HG03039 (cell line): Measurements from ENCODE around the gene PSD4.

Experiments used
- ATAC-seq: cut with Tn5 transposase; IDR thresholded peaks from one replicate; pipeline ENCODE4 v1.9.1; 2021; ENCODE audit warnings: mild to moderate bottlenecking, moderate library complexity; ENCODE audit not compliant: unreplicated experiment

PSD4 gene

GRCh38 chr2:113167115-113167932, 6.4 kb upstream of the PSD4 start:
- ATAC-seq = no peak

- no peak for ATAC-seq
Observed at GRCh38 chr2:113167962-113168340, 5.8 kb upstream of the PSD4 start.

- no peak for ATAC-seq
Observed at GRCh38 chr2:113169002-113169530, 4.7 kb upstream of the PSD4 start.

GRCh38 chr2:113169586-113169985, 4.2 kb upstream of the PSD4 start:
- no peak for ATAC-seq

- ATAC-seq = no peak
Observed at GRCh38 chr2:113171334-113172075, 2.3 kb upstream of the PSD4 start.

GRCh38 chr2:113172721-113173541, 840 bp upstream of the PSD4 start:
- no peak for ATAC-seq

- no peak for ATAC-seq
Observed at GRCh38 chr2:113174376-113174750, 592 bp downstream of the PSD4 start.

- peak; percentile 52 for ATAC-seq
Observed at GRCh38 chr2:113175042-113175628, 1.4 kb downstream of the PSD4 start.

- no peak for ATAC-seq
Observed at GRCh38 chr2:113175736-113176695, 2.2 kb downstream of the PSD4 start.

GRCh38 chr2:113176696-113177355, 3.1 kb downstream of the PSD4 start:
- ATAC-seq = no peak

- no peak for ATAC-seq
Observed at GRCh38 chr2:113178069-113178746, 4.4 kb downstream of the PSD4 start.

GRCh38 chr2:113178891-113179290, 5.1 kb downstream of the PSD4 start:
- no peak for ATAC-seq

GRCh38 chr2:113179446-113180045, 5.8 kb downstream of the PSD4 start:
- no peak for ATAC-seq

- ATAC-seq = no peak
Observed at GRCh38 chr2:113180131-113180946, 6.6 kb downstream of the PSD4 start.

GRCh38 chr2:113181258-113182051, 7.7 kb downstream of the PSD4 start:
- no peak for ATAC-seq

GRCh38 chr2:113182471-113183260, 8.9 kb downstream of the PSD4 start:
- no peak for ATAC-seq
